Adipocyte (in vitro differentiated cells): ENCODE measurements around the gene ABCC11.

Source experiments
- DNase-seq: peaks from one replicate; pipeline ENCODE4 v3.0.0-alpha.2; 2015; ENCODE audit warnings: low read depth
- H3K27me3 ChIP-seq: replicated peaks from 2 replicates; pipeline ENCODE4 v1.7.0; 2013; ENCODE audit warnings: mild to moderate bottlenecking, low read length, moderate library complexity; ENCODE audit not compliant: control insufficient read depth, insufficient read depth
- H3K36me3 ChIP-seq: 2 replicates; pipeline ENCODE4 v1.7.0; 2013; ENCODE audit warnings: low read length, mild to moderate bottlenecking, moderate library complexity; ENCODE audit not compliant: control insufficient read depth, insufficient read depth, severe bottlenecking
- H3K4me1 ChIP-seq: 2 replicates; pipeline ENCODE4 v1.7.0; 2013; ENCODE audit warnings: mild to moderate bottlenecking, low read length, moderate library complexity; ENCODE audit not compliant: control insufficient read depth, insufficient read depth
- H3K4me3 ChIP-seq: 2 replicates; pipeline ENCODE4 v1.7.0; 2013; ENCODE audit warnings: mild to moderate bottlenecking, low read length, moderate library complexity
- H3K9ac ChIP-seq: 2 replicates; pipeline ENCODE4 v1.7.0; 2013; ENCODE audit warnings: mild to moderate bottlenecking, low read length, moderate library complexity
- H3K9me3 ChIP-seq: 2 replicates; pipeline ENCODE4 v1.7.0; 2013; ENCODE audit warnings: mild to moderate bottlenecking, low read length, moderate library complexity; ENCODE audit not compliant: control insufficient read depth

The ABCC11 gene

DNA sequence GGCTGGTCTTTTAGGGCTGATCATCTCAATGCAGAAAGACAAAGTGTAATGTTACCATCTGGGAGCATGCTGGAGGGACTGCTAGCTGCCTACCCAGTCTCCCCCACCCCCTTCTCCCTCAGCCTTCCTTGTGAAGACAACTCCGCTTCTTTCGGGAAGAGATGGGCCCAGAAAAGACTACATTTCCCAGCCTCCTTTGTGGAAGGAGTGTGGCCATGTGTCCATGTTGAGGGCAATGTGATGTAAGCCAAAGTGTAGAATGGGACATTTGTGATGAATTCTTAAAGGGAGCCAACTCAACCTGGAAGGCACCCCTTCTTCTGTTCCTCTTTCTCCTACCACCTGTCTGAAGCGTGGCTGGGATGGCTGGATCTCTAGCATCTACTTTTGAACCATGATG, 107.8 kb downstream of the ABCC11 start:
- no peaks in the 10 kb centered on the region for H3K36me3 ChIP-seq
- no peaks in the 10 kb centered on the region for H3K9me3 ChIP-seq
- H3K9ac ChIP-seq = no peak overlapping the region
- no peak for DNase-seq
- no peaks in the 10 kb centered on the region for H3K27me3 ChIP-seq
- H3K4me3 ChIP-seq = no peak overlapping the region
- no peaks in the 10 kb centered on the region for H3K4me1 ChIP-seq

DNA sequence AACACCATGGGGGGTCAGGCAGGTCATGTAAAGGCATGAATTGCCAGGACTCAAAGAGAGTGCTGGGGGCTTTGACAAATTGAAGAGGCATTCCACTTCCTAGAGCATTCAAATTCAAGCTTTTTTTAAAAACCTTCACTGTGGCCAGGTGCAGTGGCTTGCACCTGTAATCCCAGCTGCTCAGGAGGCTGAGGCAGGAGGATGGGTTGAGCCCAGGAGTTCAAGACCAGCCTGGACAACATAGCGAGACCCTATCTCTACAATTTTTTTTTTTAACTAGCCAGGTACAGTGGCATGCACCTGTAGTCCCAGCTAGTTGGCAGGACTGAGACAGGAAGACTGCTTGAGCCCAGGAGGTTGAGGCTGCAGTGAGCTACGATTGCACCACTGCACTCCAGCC, 108.8 kb downstream of the ABCC11 start:
- H3K9me3 ChIP-seq = no peaks in the 10 kb centered on the region
- no peak overlapping the region for H3K9ac ChIP-seq
- no peak overlapping the region for H3K4me3 ChIP-seq
- no peaks in the 10 kb centered on the region for H3K27me3 ChIP-seq
- DNase-seq = no peak
- no peaks in the 10 kb centered on the region for H3K4me1 ChIP-seq
- H3K36me3 ChIP-seq = no peaks in the 10 kb centered on the region

DNA sequence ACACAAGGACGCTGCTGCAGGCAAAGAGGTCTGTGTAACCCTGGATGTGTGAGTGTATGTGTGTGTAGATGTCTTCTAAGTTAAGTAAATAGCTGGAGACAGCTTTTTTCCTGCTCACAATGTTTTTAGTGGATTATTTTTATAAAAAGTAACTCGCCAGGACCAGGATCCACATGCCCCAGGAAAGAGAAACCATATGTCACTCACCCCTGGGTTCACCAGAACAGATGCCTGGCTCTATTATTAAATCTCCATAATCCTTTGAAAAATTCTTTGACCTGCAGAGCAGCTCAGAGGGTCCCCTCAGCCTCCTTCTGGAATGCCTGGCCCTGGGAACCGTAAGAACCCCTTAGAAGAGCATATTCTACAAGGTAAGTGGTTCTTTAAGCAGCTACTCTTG, 109.5 kb downstream of the ABCC11 start:
- no peak overlapping the region for H3K4me3 ChIP-seq
- no peak overlapping the region for H3K9ac ChIP-seq
- no peaks in the 10 kb centered on the region for H3K27me3 ChIP-seq
- H3K36me3 ChIP-seq = no peaks in the 10 kb centered on the region
- no peaks in the 10 kb centered on the region for H3K4me1 ChIP-seq
- H3K9me3 ChIP-seq = no peaks in the 10 kb centered on the region
- DNase-seq = no peak

DNA sequence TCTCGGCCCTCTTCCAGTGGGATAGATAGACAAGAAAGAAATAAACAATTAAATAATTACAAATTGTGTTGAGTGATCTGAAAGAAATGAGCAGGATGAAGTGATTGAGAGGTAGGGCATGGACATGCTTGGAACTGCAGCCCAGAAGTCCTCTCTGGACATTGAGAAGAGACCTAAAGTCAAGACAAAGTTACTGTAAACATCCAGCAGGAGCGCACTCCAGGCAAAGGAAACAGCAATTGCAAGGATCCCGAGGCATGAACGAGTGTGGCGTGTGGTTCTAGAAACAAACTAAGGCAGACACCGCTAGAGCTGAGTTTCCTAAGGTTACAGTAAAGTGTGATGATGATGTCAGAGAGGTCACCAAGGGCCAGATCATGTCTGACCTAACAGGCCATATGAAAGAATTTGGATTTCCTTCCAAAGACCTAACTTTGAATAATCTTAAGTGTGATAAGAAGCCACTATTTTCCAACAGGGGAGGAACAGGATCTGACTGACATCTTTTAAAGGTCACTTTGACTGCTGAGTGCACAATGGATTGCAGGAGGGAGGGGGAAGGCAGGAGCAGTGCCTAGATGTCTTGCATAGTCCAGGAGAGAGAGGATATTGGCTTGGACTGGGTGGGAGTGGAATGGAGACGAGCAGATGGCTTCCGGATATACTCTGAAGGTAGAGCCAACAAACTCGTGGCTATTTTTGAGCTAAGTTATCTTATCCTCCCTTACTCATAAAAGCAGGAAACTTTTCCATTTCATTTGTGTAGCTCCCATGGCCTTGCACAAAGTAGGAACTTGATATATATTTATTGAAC, 110.6 kb downstream of the ABCC11 start:
- DNase-seq = no peak
- Histone ChIP-seq H3K4me1 (no peaks in the 10 kb centered on the region), H3K36me3 (no peaks in the 10 kb centered on the region), H3K4me3 (no peak overlapping the region), H3K27me3 (no peaks in the 10 kb centered on the region), H3K9ac (no peak overlapping the region), H3K9me3 (no peaks in the 10 kb centered on the region)

DNA sequence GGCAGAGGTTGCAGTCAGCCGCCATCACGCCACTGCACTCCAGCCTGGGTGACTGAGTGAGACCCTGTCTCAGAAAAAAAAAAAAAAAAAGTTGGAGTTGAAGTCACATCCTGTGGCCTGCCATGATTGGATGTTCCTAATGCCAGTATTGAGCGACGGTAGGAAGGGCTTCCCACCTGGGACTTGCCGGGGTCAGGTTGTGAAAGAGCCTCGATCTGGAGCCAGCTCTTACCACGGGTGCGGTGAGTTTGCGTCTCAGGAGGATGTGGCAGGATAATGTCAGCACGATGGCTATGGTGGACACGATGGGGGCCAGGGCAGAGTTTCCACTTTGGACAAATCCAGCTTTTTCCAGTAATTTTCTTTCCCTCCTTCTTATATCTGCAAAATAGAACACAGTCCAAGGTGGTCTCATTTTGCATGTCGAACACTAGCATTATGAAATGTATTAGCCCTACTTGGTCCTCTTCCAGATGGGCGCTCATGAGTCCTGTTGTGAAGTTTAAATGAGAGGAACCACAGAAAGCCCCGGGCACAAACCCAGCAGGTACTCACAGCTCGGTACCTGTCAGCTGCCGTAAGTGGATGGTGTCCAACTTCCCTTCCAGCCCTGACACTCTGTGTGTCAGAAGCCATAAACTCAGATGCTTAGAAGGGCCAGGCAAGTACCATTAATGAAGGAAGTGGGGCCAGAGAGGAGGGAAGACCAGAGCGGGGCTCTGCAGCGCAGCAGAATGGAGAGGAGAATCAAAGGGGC, 113.7 kb downstream of the ABCC11 start:
- Histone ChIP-seq H3K36me3 (no peaks in the 10 kb centered on the region), H3K4me1 (peaks cover under 1% of the 10 kb centered on the region), H3K9ac (no peak overlapping the region), H3K9me3 (no peaks in the 10 kb centered on the region), H3K27me3 (no peaks in the 10 kb centered on the region), H3K4me3 (no peak overlapping the region)
- no peak for DNase-seq

DNA sequence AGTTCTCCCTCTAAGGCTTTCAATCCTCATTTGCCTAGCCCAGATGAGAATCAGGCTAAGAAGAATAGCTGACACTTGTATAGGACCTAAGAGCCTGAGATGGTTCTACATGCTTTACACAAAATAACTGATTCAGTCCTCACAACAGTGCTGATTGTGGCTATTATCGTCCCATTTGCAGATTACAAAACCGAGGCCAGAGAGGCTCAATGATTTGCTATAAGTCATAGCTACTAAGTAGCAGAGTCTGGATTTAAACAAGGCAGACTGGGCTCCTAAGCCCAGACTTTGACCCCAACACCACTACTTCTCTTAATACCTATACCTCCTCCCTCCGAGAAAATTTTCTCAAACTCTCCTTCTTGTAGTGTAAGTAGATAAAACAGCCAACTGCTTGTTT, 114.6 kb downstream of the ABCC11 start:
- Histone ChIP-seq H3K27me3 (no peaks in the 10 kb centered on the region), H3K4me1 (peaks cover 5% of the 10 kb centered on the region), H3K9ac (no peak overlapping the region), H3K36me3 (no peaks in the 10 kb centered on the region), H3K9me3 (no peaks in the 10 kb centered on the region), H3K4me3 (no peak overlapping the region)
- DNase-seq = no peak

DNA sequence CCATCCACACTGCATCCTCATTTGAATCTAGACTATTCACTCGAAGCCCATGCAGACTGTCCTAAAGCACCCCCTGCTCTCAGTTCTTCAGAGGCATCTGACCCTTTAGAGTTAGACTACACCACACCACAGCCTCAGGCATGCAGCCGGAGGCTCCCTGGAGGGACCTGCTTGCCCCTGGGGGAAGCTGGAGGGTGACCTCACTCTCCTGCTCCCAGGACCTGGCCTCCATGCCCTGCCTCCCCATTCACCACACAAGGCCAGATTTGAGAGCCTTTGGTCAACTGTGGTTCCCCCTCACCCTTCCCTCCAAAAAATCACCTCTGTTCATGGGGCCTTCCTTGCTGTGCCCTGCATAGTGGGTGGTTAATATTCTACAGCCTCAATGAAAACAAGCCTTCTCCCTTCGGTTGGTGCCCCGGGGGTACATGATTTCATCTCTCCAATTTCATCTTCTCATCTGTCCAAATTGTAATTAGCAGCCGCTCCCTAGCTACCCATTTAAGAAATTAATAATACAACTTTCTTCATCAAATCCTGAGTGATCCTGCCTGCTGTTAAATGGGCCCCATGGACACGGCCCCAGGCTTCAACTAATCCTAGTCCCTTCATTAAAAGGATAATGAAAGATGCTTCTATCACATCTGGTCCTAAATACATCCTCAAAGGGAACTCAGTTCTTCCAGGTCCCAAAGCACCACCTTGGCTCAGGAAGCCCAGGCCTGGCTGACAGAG, 116.0 kb downstream of the ABCC11 start:
- Histone ChIP-seq H3K4me3 (no peak overlapping the region), H3K9ac (no peak overlapping the region), H3K4me1 (peaks cover 11% of the 10 kb centered on the region), H3K36me3 (no peaks in the 10 kb centered on the region), H3K9me3 (no peaks in the 10 kb centered on the region), H3K27me3 (no peaks in the 10 kb centered on the region)
- DNase-seq = no peak

DNA sequence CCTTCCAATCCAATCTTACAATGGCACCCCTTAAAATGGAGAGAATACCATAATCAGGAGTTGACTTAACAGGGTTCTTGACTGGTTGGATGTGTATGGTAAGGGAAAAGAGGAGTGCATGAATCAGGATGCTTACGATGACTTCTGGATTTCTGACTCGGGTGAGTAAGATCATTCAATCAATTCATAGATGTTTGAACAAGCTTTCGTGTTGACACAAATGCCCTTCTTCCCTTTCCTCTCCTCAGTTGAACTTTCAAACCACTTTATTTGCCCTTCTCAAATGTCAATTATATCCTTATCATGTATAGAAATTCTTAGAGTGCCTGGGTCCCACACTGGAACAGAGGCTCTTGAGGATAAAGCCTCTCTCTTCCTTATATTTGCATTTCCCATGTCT, 117.4 kb downstream of the ABCC11 start:
- Histone ChIP-seq H3K27me3 (no peaks in the 10 kb centered on the region), H3K9me3 (no peaks in the 10 kb centered on the region), H3K4me3 (no peak overlapping the region), H3K36me3 (no peaks in the 10 kb centered on the region), H3K9ac (no peak overlapping the region), H3K4me1 (peaks cover 11% of the 10 kb centered on the region)
- DNase-seq = no peak

DNA sequence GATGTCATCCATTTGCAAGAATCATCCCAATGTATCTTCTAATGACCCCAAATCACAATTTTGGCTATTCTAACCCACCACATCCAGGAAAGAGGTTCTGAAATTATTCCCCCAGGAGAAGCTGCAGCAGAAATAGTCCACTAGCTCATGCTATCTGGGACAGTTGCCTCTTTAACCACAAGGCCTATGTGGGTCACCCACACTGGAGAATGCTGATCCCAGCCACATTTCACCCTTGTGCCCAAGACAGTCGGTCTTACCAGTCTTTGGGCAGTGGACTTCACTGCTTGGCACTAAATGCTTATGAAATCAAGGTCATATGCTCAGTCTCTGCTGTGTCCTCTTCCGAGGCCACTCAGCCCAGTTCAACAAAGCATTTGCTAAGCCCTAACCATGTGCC, 118.6 kb downstream of the ABCC11 start:
- Histone ChIP-seq H3K9ac (no peak overlapping the region), H3K27me3 (no peaks in the 10 kb centered on the region), H3K4me3 (no peak overlapping the region), H3K4me1 (peaks cover 11% of the 10 kb centered on the region), H3K9me3 (no peaks in the 10 kb centered on the region), H3K36me3 (no peaks in the 10 kb centered on the region)
- no peak for DNase-seq

DNA sequence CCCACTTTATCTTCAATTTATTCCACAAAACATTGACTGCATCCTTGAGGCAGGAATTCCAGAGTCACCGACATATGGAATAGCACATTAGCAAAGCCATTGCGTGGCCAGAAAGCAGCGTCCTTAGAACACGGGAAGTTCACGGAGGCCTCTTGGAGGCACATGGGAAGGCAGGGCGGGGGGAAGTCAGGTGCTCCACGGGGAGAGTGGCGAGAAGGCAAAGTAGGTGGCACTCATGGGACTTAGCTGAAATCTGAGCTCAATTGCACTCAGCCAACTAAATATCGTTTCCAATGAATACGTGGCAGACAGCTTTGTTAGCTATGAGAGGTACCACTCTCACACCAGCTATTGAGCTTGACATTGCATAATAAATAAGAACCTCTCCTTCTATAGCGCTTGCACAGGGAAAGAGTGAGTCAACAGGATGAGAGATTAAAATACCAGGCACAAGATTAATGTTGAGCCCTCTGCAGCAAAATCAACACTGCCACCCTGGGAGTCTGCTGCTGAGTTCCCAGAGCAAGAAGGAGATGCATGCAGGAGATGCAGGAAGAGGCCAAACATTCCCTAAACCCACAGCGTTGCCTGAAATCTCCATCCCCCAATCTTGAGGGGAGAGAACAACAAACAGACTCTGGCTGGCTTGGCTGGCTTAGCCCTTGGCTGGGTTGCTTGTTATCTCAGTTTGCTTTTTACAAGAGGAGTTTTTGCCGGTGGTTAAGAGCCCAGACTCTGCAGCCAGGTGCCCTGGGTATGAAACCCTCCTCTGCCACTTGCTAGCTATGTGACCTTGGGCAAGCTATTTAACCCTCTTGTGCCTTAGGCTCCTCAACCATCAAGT, 120.3 kb downstream of the ABCC11 start:
- Histone ChIP-seq H3K27me3 (no peaks in the 10 kb centered on the region), H3K36me3 (no peaks in the 10 kb centered on the region), H3K4me3 (no peak overlapping the region), H3K9me3 (no peaks in the 10 kb centered on the region), H3K9ac (no peak overlapping the region), H3K4me1 (peaks cover 24% of the 10 kb centered on the region)
- peak; percentile 90 for DNase-seq
